Measurements from ENCODE around the gene RNF151.

DNA sequence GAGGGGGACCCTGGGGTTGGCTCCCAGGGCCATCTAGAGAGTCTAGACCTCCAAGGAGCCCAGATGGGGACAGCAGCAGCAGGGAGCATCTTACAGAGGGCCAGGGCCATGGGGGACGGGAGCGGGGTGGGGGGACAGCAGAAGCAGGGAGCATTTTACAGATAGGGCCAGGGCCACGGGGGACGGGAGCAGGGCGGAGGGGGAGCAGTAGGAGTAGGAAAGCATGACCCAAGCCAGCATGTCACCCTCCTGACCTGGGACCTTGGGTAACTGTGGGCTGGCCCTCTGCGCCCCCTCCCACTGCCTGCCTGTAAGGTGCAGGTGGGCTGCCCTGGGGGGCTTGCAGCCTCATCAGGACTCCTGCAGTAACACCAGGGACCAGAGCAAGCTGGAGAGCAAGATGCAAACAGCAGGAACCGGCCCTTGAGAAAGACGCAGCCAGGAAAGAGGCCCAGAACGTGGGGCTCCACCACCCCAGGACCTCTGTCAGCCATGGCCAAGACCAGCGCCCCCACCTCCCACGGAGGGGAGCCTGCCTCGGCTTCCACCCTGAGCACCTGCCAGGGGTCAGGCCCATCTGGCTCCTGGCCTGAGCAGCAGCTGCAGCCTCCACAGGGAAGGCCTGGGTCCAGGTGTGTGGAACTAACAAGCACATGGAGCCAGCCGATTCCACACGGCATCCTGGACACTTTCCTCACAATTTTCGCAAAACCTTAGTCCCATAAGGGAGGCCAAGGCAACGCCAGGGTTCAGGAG lies 40.6 kb downstream of the RNF151 start:
- TF ChIP-seq, protein P1, sequence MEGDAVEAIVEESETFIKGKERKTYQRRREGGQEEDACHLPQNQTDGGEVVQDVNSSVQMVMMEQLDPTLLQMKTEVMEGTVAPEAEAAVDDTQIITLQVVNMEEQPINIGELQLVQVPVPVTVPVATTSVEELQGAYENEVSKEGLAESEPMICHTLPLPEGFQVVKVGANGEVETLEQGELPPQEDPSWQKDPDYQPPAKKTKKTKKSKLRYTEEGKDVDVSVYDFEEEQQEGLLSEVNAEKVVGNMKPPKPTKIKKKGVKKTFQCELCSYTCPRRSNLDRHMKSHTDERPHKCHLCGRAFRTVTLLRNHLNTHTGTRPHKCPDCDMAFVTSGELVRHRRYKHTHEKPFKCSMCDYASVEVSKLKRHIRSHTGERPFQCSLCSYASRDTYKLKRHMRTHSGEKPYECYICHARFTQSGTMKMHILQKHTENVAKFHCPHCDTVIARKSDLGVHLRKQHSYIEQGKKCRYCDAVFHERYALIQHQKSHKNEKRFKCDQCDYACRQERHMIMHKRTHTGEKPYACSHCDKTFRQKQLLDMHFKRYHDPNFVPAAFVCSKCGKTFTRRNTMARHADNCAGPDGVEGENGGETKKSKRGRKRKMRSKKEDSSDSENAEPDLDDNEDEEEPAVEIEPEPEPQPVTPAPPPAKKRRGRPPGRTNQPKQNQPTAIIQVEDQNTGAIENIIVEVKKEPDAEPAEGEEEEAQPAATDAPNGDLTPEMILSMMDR (IDR thresholded peaks at IDR 0.05) = no peak
- TF ChIP-seq POLR2A (IDR thresholded peaks at IDR 0.05) = no peak

All from right lobe of liver (tissue), 4 donors.